COLO829 (cell line): ENCODE data around the gene RBM44.
"Not testable (repeated sequence)": the region's sequence is repeated elsewhere in the genome, so short reads cannot be mapped to it uniquely, and the experiment has no call there.

ENCODE experiments used
- DNase-seq: peaks from one replicate; pipeline ENCODE4 v3.0.0; 2012; ENCODE audit warnings: low spot score

RBM44 gene

GRCh38 chr2:237798236-237799059 is at the start of gene RBM44:
Gene RBM44, plus strand, starts transcription at chr2:237798779. Its CDS starts 14,831 bp downstream, at chr2:237813610.
- no peak for DNase-seq

- no peak for DNase-seq
Observed at GRCh38 chr2:237749002-237749401, 49.6 kb upstream of the RBM44 start.

- DNase-seq, result no peak
Observed at GRCh38 chr2:237749961-237750360, 48.6 kb upstream of the RBM44 start.

- not testable (repeated sequence) for DNase-seq
Observed at GRCh38 chr2:237750441-237750840, 48.1 kb upstream of the RBM44 start.

GRCh38 chr2:237752761-237753165 is 45.8 kb upstream of the RBM44 start:
- no peak for DNase-seq

GRCh38 chr2:237754182-237754581 is 44.4 kb upstream of the RBM44 start:
- DNase-seq, result no peak

GRCh38 chr2:237754626-237755248 is 43.8 kb upstream of the RBM44 start:
- no peak for DNase-seq

GRCh38 chr2:237757616-237758015 is 41.0 kb upstream of the RBM44 start:
- DNase-seq, result no peak

GRCh38 chr2:237758185-237758584 is 40.4 kb upstream of the RBM44 start:
- DNase-seq, result no peak

- no peak for DNase-seq
Observed at GRCh38 chr2:237759176-237759575, 39.4 kb upstream of the RBM44 start.

GRCh38 chr2:237760506-237761502 is 37.8 kb upstream of the RBM44 start:
- no peak for DNase-seq

GRCh38 chr2:237762291-237763182 is 36.0 kb upstream of the RBM44 start:
- DNase-seq, result not testable (repeated sequence)

GRCh38 chr2:237763812-237764211 is 34.8 kb upstream of the RBM44 start:
- DNase-seq, result no peak

- DNase-seq, result not testable (repeated sequence)
Observed at GRCh38 chr2:237765122-237765521, 33.5 kb upstream of the RBM44 start.

- no peak for DNase-seq
Observed at GRCh38 chr2:237765875-237766274, 32.7 kb upstream of the RBM44 start.

- no peak for DNase-seq
Observed at GRCh38 chr2:237766340-237766739, 32.2 kb upstream of the RBM44 start.

- no peak for DNase-seq
Observed at GRCh38 chr2:237772513-237772912, 26.1 kb upstream of the RBM44 start.

- no peak for DNase-seq
Observed at GRCh38 chr2:237773826-237774225, 24.8 kb upstream of the RBM44 start.

- DNase-seq, result peak; percentile 53
Observed at GRCh38 chr2:237774811-237775553, 23.6 kb upstream of the RBM44 start.

- no peak for DNase-seq
Observed at GRCh38 chr2:237779521-237779920, 19.1 kb upstream of the RBM44 start.
